ENCODE data around the gene C3orf20. TPM values are rescaled to one million over a fixed set of nuclear protein-coding genes. Genes with fewer than 3 reads are reported as not detected.

Gene C3orf20
- total and polyA plus RNA-seq, 9 of the 15 experiments (the other 6 are each of a cell fraction or from before 2014, with no cell fraction given): 0.04 TPM; not detected in 8

- 0 out of 2 replicates have a peak, but pooled peaks have one; percentile 2 for TF ChIP-seq CUX1 (CRISPR knock-in tag; IDR thresholded peaks at IDR 0.05)
- TF ChIP-seq RFX1 (IDR thresholded peaks at IDR 0.05): no peak
- TF ChIP-seq U2AF2 (optimal IDR thresholded peaks at IDR 0.05; ENCODE audit: low read depth, low read length): no peak
- no peak for TF ChIP-seq SFPQ (IDR thresholded peaks at IDR 0.05; ENCODE audit: low read depth, low read length)
- TF ChIP-seq GABPB1 (CRISPR knock-in tag; IDR thresholded peaks at IDR 0.05): no peak
- TF ChIP-seq ZNF41 (CRISPR knock-in tag; conservative IDR thresholded peaks at IDR 0.05): 0 out of 2 replicates have a peak, but pooled peaks have one; percentile 56
- peak; percentile 93; the same call in 1 of the 2 replicates for TF ChIP-seq ZNF584 (CRISPR knock-in tag; IDR thresholded peaks at IDR 0.05; ENCODE audit: low read depth)
Measured at GRCh38 chr3:14646131-14646573, 28.8 kb upstream of the C3orf20 start (continued).
